Astrocyte of the spinal cord (primary cell): ENCODE results near the gene TMEM117.
A peak's percentile ranks its signal among the peaks of the same experiment; 100 is the strongest.

Experiments
- DNase-seq: peaks from one replicate; pipeline ENCODE4 v3.0.0; 2011; ENCODE audit warnings: low read depth, low spot score
- H3K4me3 ChIP-seq: 2 replicates; pipeline ENCODE4 v1.5.1; 2011; ENCODE audit warnings: low read depth, mild to moderate bottlenecking, low read length, moderate library complexity
- in situ Hi-C: cut with HindIII; loops from 2 replicates; pipeline ENCODE4 v1.10.0; 2017; ENCODE audit warnings: low sequenced_read_pairs
- TF ChIP-seq, protein P1 (sequence below): IDR thresholded peaks from 2 replicates; pipeline ENCODE4 v1.5.1; 2012; ENCODE audit warnings: low read depth, mild to moderate bottlenecking, low read length, inconsistent platforms

TMEM117 gene

DNA sequence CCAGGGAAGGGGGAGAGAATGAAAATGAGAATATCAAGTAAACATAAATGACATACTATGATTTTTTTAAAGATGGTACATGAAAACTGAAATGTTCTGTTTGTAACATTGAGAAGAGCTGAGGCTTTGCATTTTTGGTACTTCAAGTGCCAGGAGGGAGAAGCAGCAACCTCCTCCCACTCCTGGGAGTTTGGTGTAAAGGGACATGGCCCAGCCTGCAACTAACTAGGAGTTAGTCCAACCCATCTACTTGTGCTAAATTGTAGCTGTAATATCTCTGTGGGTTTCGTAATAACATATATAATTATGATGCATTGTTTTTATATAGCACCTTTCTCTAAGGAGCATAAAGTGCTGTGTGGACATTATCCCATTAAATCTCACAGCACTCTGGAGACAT lies 522.8 kb downstream of the TMEM117 start:
- no peak for DNase-seq
- in situ Hi-C loops: no loop called here
- TF ChIP-seq, protein P1, sequence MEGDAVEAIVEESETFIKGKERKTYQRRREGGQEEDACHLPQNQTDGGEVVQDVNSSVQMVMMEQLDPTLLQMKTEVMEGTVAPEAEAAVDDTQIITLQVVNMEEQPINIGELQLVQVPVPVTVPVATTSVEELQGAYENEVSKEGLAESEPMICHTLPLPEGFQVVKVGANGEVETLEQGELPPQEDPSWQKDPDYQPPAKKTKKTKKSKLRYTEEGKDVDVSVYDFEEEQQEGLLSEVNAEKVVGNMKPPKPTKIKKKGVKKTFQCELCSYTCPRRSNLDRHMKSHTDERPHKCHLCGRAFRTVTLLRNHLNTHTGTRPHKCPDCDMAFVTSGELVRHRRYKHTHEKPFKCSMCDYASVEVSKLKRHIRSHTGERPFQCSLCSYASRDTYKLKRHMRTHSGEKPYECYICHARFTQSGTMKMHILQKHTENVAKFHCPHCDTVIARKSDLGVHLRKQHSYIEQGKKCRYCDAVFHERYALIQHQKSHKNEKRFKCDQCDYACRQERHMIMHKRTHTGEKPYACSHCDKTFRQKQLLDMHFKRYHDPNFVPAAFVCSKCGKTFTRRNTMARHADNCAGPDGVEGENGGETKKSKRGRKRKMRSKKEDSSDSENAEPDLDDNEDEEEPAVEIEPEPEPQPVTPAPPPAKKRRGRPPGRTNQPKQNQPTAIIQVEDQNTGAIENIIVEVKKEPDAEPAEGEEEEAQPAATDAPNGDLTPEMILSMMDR: no peak
- no peak overlapping the region for H3K4me3 ChIP-seq

DNA sequence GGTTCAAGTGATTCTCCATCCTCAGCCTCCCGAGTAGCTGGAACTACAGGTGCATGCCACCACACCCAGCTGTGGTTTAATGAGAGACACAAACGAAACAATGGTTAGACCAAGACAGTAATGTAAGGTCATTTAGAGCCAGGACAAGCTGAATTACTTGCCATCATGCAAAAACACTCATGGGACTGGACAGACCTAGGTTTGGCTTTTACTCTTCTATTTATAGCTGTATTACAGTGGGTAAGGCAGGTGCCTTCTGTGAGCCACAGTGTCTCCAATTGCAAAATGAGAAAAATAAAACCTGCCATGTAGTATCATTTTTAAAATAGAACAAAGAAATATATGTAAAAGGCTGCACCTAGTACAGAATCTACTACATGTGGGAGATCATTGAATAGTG lies 527.1 kb downstream of the TMEM117 start:
- no peak for DNase-seq
- in situ Hi-C loops: no loop called here
- TF ChIP-seq, protein P1: no peak
- H3K4me3 ChIP-seq: no peak overlapping the region

DNA sequence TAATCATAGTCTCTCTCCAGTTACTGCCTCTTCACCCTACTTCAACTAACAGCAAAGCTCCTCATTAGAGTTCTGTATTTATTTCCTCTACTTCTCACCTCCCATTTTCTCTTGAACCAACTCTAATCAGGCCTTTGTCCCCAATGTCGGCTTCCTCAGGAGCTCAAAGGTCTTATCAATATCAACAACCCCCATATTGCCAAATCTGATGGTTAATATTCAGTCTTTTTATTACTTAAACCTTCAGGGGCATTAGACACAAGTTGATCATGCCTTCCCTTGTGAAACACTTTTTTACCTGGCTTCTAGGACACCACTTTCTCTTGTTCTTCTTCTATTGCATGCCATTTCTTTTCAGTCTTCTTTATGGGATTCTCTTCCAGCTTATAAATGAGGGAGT lies 531.3 kb downstream of the TMEM117 start:
- DNase-seq: no peak
- H3K4me3 ChIP-seq: no peak overlapping the region
- in situ Hi-C loops: no loop called here
- TF ChIP-seq, protein P1: no peak

DNA sequence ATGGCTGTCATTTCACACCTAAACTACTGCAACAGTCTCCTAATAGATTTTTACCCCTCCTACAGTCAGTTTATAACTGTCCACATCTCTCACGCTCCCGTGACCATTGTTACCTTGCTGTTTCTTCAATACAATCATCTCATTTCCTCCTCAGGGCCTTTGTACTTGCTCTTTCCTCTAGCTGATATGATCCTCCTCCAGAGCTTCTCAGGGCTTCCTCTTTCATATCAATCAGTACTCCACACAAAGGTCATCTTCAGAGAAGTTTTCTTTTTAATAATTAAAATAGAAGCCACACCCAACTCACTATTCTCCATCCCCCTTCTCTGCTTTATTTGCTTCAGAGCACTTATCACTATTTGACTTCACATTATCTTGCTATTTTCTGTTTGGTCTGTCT lies 532.0 kb downstream of the TMEM117 start:
- TF ChIP-seq, protein P1: no peak
- in situ Hi-C loops: no loop called here
- H3K4me3 ChIP-seq: no peak overlapping the region
- no peak for DNase-seq

DNA sequence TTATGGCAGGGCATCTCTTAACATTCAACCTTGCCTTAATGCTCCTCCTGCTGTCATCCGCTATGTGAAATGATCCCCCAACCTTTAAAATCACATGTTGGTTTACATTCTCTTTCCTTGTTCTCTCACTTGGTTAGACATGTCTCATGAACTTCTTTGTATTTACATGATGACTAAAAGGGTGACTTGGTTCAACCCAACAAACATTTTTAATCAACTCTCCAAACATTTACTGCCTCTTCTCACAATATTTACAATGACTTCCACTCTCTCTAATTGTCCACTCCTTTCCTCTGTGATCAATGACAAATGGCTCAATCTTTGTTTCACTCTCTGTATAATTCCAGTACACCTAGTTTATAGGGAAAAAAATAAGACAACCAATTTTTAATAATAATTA lies 534.1 kb downstream of the TMEM117 start:
- H3K4me3 ChIP-seq: no peak overlapping the region
- no peak for DNase-seq
- in situ Hi-C loops: no loop called here
- TF ChIP-seq, protein P1: no peak

DNA sequence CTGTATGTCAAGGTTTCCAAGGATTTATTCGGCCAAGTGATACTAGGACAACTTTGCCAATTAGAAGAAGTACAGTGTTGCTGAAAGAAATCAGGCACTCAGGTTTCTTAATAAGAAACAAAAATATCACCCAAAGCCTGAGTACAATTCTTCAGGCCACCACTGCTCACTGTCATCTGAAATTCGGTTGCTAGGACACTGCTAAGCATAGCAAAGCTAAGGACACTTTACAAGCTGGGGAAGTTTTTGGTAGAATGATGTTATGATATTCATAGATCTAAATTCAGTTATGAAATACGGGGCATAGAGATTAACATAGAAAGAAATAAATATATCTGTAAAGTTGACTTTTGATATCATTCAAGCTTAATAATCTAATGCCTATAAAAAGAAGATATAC lies 535.1 kb downstream of the TMEM117 start:
- TF ChIP-seq, protein P1: no peak
- no peak overlapping the region for H3K4me3 ChIP-seq
- in situ Hi-C loops: no loop called here
- no peak for DNase-seq

DNA sequence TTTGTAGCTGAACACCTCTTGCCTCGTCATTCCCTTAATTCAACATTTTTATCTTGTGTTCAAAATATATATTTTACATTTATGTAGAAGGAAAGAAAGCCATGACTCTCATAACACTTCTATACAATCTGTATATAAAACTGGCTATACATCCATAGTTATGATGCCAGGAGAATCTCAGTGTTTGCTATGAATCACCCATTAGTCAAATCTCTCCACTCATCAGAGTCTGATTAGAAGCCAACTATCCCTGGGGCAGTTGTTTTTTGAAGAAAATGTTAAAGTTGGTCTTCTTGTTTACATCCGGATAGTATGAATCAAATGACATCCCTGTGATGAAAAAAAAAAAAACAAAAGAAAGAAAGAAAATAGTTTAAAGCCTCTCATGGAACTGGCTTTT lies 536.4 kb downstream of the TMEM117 start:
- H3K4me3 ChIP-seq: no peak overlapping the region
- TF ChIP-seq, protein P1: no peak
- in situ Hi-C loops: no loop called here
- peak; percentile 1 for DNase-seq
